Activated CD4-positive, alpha-beta T cell treated with anti-CD3 and anti-CD28 coated beads, Interleukin-2, Interleukin-4, amounts not matched to agents 100 ng/mL and 50 ng/mL, durations not matched to agents 16 hours and 8 hours (primary cell): ENCODE data around the gene ADAM19.

Experiments
- DNase-seq: peaks from one replicate; pipeline ENCODE4 v3.0.0-alpha.2; 2020; ENCODE audit warnings: low spot score

The ADAM19 gene

GRCh38 chr5:157594675-157595459, 19.3 kb upstream of the ADAM19 start:
- DNase-seq: peak; percentile 67

GRCh38 chr5:157594257-157594656, 18.7 kb upstream of the ADAM19 start:
- peak; percentile 81 for DNase-seq

DNA sequence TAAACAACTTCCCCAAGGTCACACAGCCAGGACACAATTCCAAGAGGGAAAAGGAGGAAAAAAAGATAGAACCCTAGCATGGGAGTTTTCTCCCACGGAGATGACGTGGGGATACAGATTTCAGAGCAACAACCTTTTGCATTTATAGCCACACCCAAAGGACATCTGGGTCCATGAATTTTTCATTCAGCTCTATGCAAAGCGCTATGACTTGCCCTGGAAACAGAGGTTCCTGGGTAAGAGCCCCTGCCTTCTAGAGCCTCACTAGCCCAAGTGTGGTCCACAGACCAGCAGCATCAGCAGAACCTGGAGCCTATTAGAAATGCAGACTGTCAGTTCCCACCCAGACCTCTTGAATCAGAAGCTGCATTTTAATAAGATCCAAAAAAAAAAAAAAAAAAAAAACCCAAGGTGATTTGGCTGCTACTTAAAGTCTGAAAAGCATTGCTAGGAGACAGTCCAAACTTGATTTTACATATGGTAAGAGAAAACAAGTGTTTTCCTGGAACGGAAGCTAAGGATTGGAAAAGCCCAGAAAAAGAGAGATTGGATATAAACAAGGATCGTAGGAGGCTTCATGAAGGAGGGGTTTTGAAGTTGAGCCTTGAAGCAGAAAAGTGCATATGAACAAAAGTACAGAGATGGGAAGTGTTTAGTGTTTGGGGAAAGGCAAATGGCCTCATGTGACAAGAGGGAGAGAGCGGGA, 17.6 kb upstream of the ADAM19 start:
- no peak for DNase-seq

DNA sequence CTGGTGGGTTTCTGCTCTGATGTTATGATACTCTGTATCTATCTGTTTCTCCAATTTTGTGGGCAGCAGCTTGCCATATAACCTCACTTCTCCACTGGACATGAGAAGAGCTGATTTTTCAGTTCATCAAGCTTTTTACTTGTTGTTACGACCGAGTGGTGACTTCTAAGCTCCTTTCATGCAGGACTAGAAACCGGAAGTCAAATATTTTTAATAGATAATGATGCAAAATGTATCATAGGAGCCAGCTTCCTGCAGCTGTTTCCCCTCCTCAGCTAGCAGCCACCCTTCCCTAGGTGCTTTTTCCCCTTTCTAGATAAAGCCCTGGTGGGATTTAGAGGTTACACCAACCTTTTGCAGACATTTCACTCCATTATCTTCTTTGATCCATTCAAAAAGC, 17.0 kb upstream of the ADAM19 start:
- DNase-seq: no peak

- no peak for DNase-seq
Measured at GRCh38 chr5:157590478-157590877, 14.9 kb upstream of the ADAM19 start.

DNA sequence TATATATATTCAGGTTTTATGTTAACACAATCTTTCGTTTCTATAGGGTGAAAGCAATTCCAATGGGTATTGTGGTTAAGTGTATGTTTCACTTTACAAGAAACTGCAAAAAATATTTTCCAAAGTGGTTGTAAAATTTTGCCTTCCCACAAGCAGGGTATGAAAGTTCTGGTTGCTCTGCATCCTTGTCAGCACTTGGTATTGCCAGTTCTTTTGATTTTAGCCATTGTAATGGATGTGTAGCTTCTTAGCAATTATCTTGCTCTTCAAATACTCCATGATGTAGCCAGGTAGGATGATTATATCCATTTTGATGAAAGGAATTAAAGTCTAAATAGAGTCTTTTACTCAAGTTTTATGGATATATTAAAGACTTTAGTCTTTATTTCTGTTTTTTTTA, 9.1 kb upstream of the ADAM19 start:
- DNase-seq: no peak

DNA sequence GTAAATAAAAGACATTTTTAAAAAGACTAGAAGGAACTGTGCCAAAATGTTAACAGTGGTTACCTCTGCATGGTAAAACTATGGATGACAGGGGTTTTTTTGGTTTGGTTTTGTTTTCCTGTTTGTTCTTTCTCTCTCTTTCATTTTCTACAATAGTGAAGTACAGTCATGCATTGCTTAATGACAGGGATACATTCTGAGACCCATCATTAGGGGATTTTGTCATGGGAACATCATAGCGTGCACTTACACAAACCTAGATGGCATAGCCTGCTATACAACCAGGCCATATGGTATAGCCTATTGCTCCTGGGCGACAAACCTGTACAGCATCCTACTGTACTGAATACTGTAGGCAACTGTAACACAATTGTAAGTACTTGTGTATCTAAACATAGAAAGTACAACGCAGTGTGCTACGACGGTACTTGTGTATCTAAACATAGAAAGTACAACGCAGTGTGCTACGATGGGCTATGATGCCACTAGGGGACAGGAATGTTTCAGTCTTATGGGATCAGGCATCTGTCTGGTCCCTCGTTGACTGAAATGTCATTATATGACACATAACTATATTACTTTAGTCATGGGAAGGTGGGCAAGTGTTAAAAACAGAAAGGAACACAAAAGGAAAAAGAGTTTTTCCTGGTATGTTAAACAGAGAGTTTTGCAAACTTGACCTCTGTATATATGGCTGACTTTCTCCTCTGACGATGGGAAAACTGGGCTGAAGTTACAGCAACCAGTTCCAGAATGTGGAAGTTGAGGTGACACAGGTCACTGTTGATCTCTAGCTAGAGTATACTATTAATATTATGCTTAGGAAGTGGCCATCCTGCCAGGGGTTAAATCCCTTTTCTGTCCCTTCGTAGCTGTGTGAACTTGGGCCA, 7.4 kb upstream of the ADAM19 start:
- DNase-seq: peak; percentile 61

- DNase-seq: no peak
Measured at GRCh38 chr5:157581901-157582300, 6.3 kb upstream of the ADAM19 start.

GRCh38 chr5:157578079-157578780, 2.7 kb upstream of the ADAM19 start:
- DNase-seq: no peak

GRCh38 chr5:157576678-157577077, 1.1 kb upstream of the ADAM19 start:
- no peak for DNase-seq

DNA sequence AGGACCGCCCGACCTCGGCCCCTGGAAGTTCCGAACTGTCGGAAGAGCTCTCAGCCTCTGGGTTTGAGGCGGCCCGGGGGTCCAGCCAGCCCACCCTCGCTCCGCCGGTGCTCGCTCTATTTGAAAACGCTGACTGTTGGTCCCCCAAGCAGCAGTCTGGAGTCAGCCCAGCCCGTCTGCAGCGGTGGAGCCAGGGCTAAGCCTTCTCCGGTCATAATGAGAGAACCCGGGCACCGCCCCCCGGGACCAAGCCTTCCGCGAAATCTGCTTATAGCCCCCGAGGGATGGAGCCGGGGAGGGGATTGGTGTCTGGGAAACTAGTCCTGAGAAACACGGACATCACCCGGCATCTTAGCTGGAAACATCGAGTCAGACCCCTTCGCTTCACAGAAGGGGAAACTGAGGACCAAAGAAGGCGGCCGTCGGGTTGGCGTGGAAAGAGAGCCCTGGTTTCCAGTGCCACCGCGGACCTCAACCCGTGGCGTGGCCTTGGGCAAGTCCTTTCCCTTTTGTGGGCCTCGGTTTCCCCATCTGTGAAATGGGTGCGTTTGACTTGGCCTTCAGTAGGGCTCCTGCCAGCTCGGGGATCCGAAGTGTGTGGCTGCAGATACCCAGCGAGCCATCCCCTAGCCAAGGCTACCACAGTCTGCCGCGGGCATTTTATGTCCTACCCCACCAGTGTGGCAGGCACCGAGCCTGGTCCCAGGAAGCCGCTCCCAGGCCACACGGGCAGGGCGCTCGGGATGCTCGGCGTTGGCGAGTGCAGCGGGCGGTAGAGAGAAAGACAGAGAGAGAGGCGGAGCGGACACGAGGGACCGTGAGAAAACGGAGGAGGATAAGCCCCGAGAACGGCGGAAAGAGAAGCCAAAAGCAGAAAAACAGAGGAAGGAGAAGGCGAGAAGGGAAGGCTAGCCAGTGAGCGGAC, 857 bp downstream of the ADAM19 start:
- DNase-seq: no peak

DNA sequence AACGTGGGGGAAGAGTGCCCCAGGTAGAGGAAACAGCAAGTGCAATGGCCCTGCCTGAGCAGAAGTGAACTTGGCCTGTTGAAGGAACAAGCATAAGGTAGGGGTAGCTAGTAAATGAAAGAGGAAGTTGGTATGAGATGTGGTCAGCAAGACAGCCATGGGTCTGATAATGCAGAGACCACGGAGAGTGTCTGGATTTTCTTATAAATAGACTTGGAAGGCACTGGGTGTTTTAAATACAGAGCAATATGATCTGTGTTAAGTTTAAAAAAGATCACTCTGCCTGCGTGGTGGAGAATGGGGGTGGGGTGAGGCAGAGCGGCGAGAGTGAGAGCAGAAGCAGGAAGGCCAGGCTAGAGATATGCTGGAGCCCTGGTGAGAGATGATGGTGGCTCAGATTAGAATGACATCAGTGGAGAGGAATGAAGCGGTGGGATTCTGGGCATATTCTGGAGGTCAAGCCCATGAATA, 4.2 kb downstream of the ADAM19 start:
- no peak for DNase-seq

- no peak for DNase-seq
Measured at GRCh38 chr5:157570531-157571200, 4.9 kb downstream of the ADAM19 start.

GRCh38 chr5:157568720-157569119, 6.9 kb downstream of the ADAM19 start:
- DNase-seq: no peak

DNA sequence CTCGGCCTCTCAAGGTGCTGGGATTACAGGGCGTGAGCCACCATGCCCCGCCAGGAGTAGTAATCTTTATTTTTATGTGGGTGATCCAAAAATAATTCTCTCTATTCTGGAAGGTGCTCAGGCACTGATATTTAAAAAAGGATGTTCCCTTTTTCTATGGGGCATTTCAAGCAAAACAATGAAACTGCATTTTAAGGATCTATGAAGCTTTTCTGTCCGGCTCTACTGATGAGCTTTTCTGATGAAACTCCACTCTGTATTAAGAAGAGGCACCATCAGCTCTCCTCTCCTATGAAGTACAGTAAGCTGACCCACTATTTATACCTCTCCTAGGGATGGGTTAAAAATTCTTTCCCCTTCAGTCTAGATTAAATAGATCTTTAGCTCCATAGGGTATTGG, 7.4 kb downstream of the ADAM19 start:
- DNase-seq: no peak

- DNase-seq: no peak
Measured at GRCh38 chr5:157566902-157567489, 8.6 kb downstream of the ADAM19 start.

GRCh38 chr5:157563929-157564716, 11.5 kb downstream of the ADAM19 start:
- DNase-seq: no peak

DNA sequence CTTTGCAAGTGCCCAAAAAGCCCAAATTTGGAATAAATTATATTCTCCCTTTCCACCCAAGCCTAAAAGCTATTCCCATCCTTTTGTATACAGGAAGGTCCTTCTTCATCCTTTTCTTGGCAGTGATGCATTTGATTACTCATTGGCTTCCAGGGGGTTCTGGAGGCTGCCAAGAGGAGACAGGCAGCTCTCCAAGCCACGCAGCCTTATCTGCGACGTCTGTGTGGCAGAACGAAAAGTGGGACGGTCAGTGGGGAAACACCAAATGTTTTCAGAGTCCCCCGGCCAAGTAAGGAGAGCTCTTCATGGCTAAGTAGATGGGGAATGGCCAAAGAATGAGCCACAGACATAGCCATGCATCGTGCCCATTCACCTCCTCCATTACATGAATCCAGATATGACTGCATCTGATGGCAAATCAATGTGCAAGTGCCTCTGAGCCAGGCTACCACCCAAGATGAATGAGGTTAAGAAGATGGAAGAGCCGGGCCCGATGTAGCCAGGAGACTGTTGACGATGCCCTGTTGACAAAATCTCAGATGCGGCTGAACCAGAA, 12.1 kb downstream of the ADAM19 start:
- no peak for DNase-seq
